Limb (tissue), 2 donors: ENCODE data around the gene CEP250.

Experiments used
- DNase-seq, 2 donors: peaks; one replicate each; pipeline ENCODE4 v3.0.0-alpha.2; 2016; ENCODE audit errors: extremely low spot score in 2 of 2

Gene CEP250

GRCh38 chr20:35560105-35560511, 104.7 kb downstream of the CEP250 start:
- DNase-seq = no peak

- no peak for DNase-seq
These were observed 105.1 kb downstream of the CEP250 start for GRCh38 chr20:35560541-35560940.

GRCh38 chr20:35561268-35561667, 105.9 kb downstream of the CEP250 start:
- DNase-seq = no peak

GRCh38 chr20:35561671-35562070, 106.3 kb downstream of the CEP250 start:
- no peak for DNase-seq

- no peak for DNase-seq
These were observed 107.2 kb downstream of the CEP250 start for GRCh38 chr20:35562541-35563110.

- no peak for DNase-seq
These were observed 108.4 kb downstream of the CEP250 start for GRCh38 chr20:35563834-35564233.

- DNase-seq = no peak
These were observed 109.5 kb downstream of the CEP250 start for GRCh38 chr20:35564905-35565304.

GRCh38 chr20:35568645-35569044, 113.2 kb downstream of the CEP250 start:
- no peak for DNase-seq
